Osteocyte (in vitro differentiated cells): ENCODE measurements around the gene CHKA. TPM values are rescaled to one million over a fixed set of nuclear protein-coding genes. Genes with fewer than 3 reads are reported as not detected.
"Not testable (repeated sequence)": the region's sequence is repeated elsewhere in the genome, so short reads cannot be mapped to it uniquely, and the experiment has no call there.

Source experiments
- DNase-seq: peaks from one replicate; pipeline ENCODE4 v3.0.0; 2021; ENCODE audit warnings: mixed read lengths; ENCODE audit not compliant: unreplicated experiment; ENCODE audit errors: extremely low spot score
- H3K27ac Mint-ChIP-seq: one replicate; pipeline ENCODE4 v1.8.0; 2021; ENCODE audit warnings: mild to moderate bottlenecking, mixed read lengths; ENCODE audit not compliant: unreplicated experiment
- H3K27me3 Mint-ChIP-seq: one replicate; pipeline ENCODE4 v1.8.0; 2021; ENCODE audit warnings: mixed read lengths; ENCODE audit not compliant: unreplicated experiment
- H3K36me3 Mint-ChIP-seq: one replicate; pipeline ENCODE4 v1.8.0; 2021; ENCODE audit warnings: mixed read lengths; ENCODE audit not compliant: unreplicated experiment
- H3K4me1 Mint-ChIP-seq: one replicate; pipeline ENCODE4 v1.8.0; 2021; ENCODE audit warnings: mixed read lengths; ENCODE audit not compliant: unreplicated experiment
- H3K4me3 Mint-ChIP-seq: one replicate; pipeline ENCODE4 v1.8.0; 2021; ENCODE audit warnings: mild to moderate bottlenecking, moderate library complexity, mixed read lengths; ENCODE audit not compliant: unreplicated experiment
- H3K9me3 Mint-ChIP-seq: one replicate; pipeline ENCODE4 v1.8.0; 2021; ENCODE audit warnings: mixed read lengths; ENCODE audit not compliant: unreplicated experiment
- CTCF ChIP-seq: fragments of 200-600 bp; sonication (generic); IDR thresholded peaks from 2 replicates; pipeline ENCODE4 v1.5.0; 2021; ENCODE audit warnings: antibody characterized with exemption, mild to moderate bottlenecking, moderate library complexity
- total RNA-seq: library from RNA; stranded (reverse); gene quantifications from 2 replicates; pipeline ENCODE4 v1.2.1, GENCODE V29; 2021

The CHKA gene
- total RNA-seq, 1 donor from 2014 or later: 38.0 TPM

GRCh38 chr11:68093565-68093964 lies 27.6 kb downstream of the CHKA start:
- H3K9me3 Mint-ChIP-seq: no peaks in the 10 kb centered on the region
- H3K36me3 Mint-ChIP-seq: peaks cover 13% of the 10 kb centered on the region
- no peak overlapping the region for H3K4me3 Mint-ChIP-seq
- TF ChIP-seq CTCF: no peak
- no peaks in the 10 kb centered on the region for H3K27me3 Mint-ChIP-seq
- no peak for DNase-seq
- H3K4me1 Mint-ChIP-seq: peaks cover 4% of the 10 kb centered on the region
- no peak overlapping the region for H3K27ac Mint-ChIP-seq

GRCh38 chr11:68092946-68093345 lies 28.2 kb downstream of the CHKA start:
- H3K27me3 Mint-ChIP-seq, H3K9me3 Mint-ChIP-seq, H3K27ac Mint-ChIP-seq, DNase-seq, H3K4me1 Mint-ChIP-seq, H3K4me3 Mint-ChIP-seq: not testable (repeated sequence)
- H3K36me3 Mint-ChIP-seq: peaks cover 13% of the 10 kb centered on the region

DNA sequence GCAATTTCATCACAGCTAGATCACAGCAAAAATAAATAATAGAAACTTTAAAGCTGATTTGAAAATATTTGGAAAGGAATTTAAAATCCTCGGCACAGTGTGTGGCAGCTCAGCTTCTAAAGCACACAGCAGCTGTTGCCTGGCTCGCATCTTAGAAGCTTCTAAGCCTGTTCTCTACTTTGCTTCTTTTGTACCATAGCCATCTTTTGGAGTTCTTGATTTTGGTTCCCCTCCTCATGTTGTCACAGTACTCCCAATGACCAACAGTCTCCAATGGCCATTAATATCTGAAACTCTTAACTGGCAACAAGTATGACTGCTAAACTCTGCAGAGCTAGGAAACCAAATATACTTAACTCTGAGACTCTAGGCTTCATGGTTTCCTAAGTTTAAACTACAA lies 28.8 kb downstream of the CHKA start:
- Mint-ChIP-seq H3K27ac (no peak overlapping the region), H3K9me3 (no peaks in the 10 kb centered on the region), H3K36me3 (peaks cover 13% of the 10 kb centered on the region), H3K4me1 (peaks cover 4% of the 10 kb centered on the region), H3K27me3 (no peaks in the 10 kb centered on the region), H3K4me3 (no peak overlapping the region)
- no peak for TF ChIP-seq CTCF
- DNase-seq: no peak

DNA sequence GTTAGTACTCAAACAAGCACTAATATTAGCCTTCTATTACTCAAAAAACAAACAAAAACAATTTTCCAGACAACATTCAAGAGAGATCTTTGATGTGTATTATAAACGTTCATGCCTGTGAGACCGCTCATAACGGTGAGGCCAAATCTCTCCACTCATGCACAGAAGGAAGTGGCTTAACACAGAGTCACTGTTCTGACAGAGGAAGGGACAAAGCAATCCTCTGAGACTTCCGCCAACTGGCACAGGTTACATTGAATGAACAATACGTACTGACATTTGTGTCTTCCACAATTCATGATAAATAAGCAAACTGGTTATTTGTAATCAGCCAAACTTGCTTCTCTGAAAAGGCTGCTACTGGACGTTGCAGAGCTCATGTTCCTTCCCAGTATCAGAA lies 30.5 kb downstream of the CHKA start:
- Mint-ChIP-seq H3K27ac (no peak overlapping the region), H3K36me3 (peaks cover 11% of the 10 kb centered on the region), H3K9me3 (no peaks in the 10 kb centered on the region), H3K27me3 (no peaks in the 10 kb centered on the region), H3K4me3 (no peak overlapping the region), H3K4me1 (peaks cover 4% of the 10 kb centered on the region)
- no peak for TF ChIP-seq CTCF
- no peak for DNase-seq

DNA sequence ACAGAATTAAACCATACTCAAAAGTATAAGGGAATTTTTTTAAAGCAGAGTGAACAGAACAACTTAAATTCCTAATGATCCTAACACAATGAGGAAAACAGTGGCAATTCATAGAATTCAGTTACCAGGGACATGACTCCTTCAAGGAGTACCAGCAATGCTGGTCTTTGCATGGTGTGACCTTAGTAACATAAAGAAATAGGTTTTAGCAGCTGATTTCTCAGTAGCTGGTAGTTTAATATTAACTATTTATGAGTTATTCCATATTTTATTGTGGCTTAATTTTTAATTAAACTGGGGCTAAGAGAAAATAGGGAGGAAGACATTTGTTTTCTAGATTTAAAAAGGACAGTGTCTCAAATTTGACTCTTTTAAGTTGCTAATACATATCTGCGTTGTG lies 30.9 kb downstream of the CHKA start:
- H3K36me3 Mint-ChIP-seq: peaks cover 11% of the 10 kb centered on the region
- H3K27me3 Mint-ChIP-seq: no peaks in the 10 kb centered on the region
- H3K4me1 Mint-ChIP-seq: peaks cover 4% of the 10 kb centered on the region
- no peak overlapping the region for H3K27ac Mint-ChIP-seq
- TF ChIP-seq CTCF: no peak
- H3K4me3 Mint-ChIP-seq: no peak overlapping the region
- no peak for DNase-seq
- no peaks in the 10 kb centered on the region for H3K9me3 Mint-ChIP-seq

- Mint-ChIP-seq H3K27ac (no peak overlapping the region), H3K36me3 (peaks cover 10% of the 10 kb centered on the region), H3K27me3 (no peaks in the 10 kb centered on the region), H3K4me1 (peaks cover 4% of the 10 kb centered on the region), H3K4me3 (no peak overlapping the region), H3K9me3 (no peaks in the 10 kb centered on the region)
- TF ChIP-seq CTCF: no peak
- DNase-seq: no peak
Measured at GRCh38 chr11:68089679-68090078, 31.5 kb downstream of the CHKA start.
